AG04449 (cell line): Measurements from ENCODE around the gene SDK1.

Experiments
- CTCF ChIA-PET: fragments of 350-600 bp; formaldehyde crosslinking; extraction: SDS; loops from one replicate; lab custom pipeline; 2021; ENCODE audit warnings: antibody characterized with exemption; lab: Yijun Ruan, JAX
- POLR2A ChIA-PET: fragments of 400-600, 350-600 bp; formaldehyde crosslinking; extraction: SDS; loops from one replicate; lab custom pipeline; 2020; ENCODE audit warnings: antibody characterized with exemption, inconsistent platforms; lab: Yijun Ruan, JAX
- DNase-seq: peaks from one replicate; pipeline ENCODE4 v3.0.0-alpha.2; 2010; ENCODE audit warnings: low read depth, low spot score
- H3K4me3 ChIP-seq: 2 replicates; pipeline ENCODE4 v1.5.1; 2011; ENCODE audit warnings: low read depth, mild to moderate bottlenecking, control low read depth, low read length
- TF ChIP-seq, protein P1 (sequence below): IDR thresholded peaks from one replicate; pipeline ENCODE4 v1.5.1; 2011; ENCODE audit warnings: mild to moderate bottlenecking, moderate library complexity, low read length, control low read depth, inconsistent platforms; ENCODE audit not compliant: insufficient read depth; ENCODE audit errors: missing control alignments

SDK1 gene

GRCh38 chr7:4049202-4049601 lies 748.1 kb downstream of the SDK1 start:
- CTCF ChIA-PET: no interaction called here
- TF ChIP-seq, protein P1, sequence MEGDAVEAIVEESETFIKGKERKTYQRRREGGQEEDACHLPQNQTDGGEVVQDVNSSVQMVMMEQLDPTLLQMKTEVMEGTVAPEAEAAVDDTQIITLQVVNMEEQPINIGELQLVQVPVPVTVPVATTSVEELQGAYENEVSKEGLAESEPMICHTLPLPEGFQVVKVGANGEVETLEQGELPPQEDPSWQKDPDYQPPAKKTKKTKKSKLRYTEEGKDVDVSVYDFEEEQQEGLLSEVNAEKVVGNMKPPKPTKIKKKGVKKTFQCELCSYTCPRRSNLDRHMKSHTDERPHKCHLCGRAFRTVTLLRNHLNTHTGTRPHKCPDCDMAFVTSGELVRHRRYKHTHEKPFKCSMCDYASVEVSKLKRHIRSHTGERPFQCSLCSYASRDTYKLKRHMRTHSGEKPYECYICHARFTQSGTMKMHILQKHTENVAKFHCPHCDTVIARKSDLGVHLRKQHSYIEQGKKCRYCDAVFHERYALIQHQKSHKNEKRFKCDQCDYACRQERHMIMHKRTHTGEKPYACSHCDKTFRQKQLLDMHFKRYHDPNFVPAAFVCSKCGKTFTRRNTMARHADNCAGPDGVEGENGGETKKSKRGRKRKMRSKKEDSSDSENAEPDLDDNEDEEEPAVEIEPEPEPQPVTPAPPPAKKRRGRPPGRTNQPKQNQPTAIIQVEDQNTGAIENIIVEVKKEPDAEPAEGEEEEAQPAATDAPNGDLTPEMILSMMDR: no peak
- POLR2A ChIA-PET: no interaction called here
- H3K4me3 ChIP-seq: no peak overlapping the region
- DNase-seq: no peak

DNA sequence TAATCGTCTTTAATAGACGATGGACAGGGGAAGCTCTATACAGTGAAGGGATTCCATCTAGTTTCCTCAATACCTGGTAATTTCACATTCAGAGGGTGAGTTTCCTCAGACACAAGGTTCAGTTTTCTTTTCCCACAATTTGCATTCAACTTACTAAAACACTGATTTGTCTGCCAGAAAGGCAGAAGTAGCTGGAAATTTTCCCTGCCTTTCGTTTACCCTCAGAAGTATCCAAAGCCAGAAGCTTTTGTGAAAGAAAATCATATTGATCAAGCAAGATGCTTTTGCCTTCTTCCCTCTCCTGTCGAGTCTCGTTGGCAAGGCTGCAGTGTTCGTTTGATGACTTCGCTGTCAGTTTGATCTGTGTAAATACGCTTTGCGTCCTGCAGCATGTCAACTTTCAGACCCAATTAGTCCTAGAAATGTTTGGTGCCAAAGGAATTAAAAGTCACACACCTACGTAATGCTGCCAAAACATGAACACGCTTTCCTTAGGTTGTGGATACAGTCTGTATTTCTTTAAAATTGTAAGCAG lies 749.1 kb downstream of the SDK1 start:
- DNase-seq: no peak
- no peak overlapping the region for H3K4me3 ChIP-seq
- ChIA-PET CTCF (no interaction called here), POLR2A (no interaction called here)
- TF ChIP-seq, protein P1: no peak

- CTCF ChIA-PET: no interaction called here
- TF ChIP-seq, protein P1: no peak
- POLR2A ChIA-PET: no interaction called here
- H3K4me3 ChIP-seq: no peak overlapping the region
- no peak for DNase-seq
Measured at GRCh38 chr7:4051696-4052095, 750.6 kb downstream of the SDK1 start.

- H3K4me3 ChIP-seq: no peak overlapping the region
- ChIA-PET POLR2A (no interaction called here), CTCF (no interaction called here)
- DNase-seq: no peak
- TF ChIP-seq, protein P1: no peak
Measured at GRCh38 chr7:4052130-4052529, 751.1 kb downstream of the SDK1 start.

GRCh38 chr7:4054158-4054557 lies 753.1 kb downstream of the SDK1 start:
- H3K4me3 ChIP-seq: no peak overlapping the region
- POLR2A ChIA-PET: no interaction called here
- TF ChIP-seq, protein P1: no peak
- CTCF ChIA-PET: no interaction called here
- no peak for DNase-seq

DNA sequence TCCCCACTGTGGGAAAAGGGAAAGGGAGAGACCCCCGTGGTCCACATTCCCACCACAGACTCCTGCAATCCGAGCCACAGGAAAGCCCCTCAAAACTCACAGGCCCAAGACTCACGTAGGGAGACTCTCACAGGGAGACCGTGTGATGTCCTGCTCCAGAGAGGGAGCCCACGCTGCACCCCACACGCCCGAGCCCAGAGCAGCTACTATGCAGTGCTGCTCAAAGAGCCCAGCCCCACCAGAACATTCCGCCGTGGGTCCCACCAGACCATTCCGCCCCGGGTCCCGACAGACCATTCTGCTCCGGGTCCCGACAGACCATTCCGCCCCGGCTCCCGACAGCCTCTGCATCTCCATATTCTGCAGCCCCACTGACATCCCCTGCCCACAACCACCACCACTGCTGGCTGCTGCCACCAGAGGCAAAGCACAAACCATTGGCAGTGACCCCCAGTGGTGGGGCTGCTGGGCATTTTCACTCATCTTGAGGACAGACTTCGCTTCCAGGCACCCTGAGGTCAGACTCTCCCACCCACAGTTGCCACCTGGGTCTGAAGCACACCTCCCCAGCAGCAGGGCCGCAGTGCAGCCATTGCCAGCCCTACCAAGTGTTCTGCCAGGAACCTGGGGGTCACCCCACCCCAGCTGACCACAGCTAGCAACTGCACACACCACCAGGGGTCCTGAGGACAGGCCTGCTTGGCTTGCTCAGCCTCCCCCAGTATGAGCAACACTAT lies 755.7 kb downstream of the SDK1 start:
- ChIA-PET POLR2A (no interaction called here), CTCF (no interaction called here)
- no peak for DNase-seq
- TF ChIP-seq, protein P1: no peak
- H3K4me3 ChIP-seq: no peak overlapping the region
